T-helper 17 cell (primary cell): Measurements from ENCODE around the gene STIL. TPM values are rescaled to one million over a fixed set of nuclear protein-coding genes. Genes with fewer than 3 reads are reported as not detected.
"Not testable (repeated sequence)": the region's sequence is repeated elsewhere in the genome, so short reads cannot be mapped to it uniquely, and the experiment has no call there.

Experiments
- ATAC-seq: fragments of 150-1000 bp; cut with Tn5 transposase; 2 replicates; pipeline ENCODE4 v1.10.0; 2021; ENCODE audit warnings: mild to moderate bottlenecking, moderate library complexity
- DNase-seq, 3 donors: peaks; one replicate each; pipeline versions ENCODE4 v3.0.0 to v3.0.0-alpha.2; 2020 to 2021
- H3K9me3 ChIP-seq: one replicate; pipeline ENCODE4 v1.7.0; 2013; ENCODE audit warnings: low read length, mild to moderate bottlenecking; ENCODE audit not compliant: control insufficient read depth, poor library complexity, severe bottlenecking
- H3K27ac Mint-ChIP-seq: one replicate; pipeline ENCODE4 v1.8.0; 2022; ENCODE audit warnings: mild to moderate bottlenecking, moderate library complexity, mixed read lengths
- H3K27me3 Mint-ChIP-seq: one replicate; pipeline ENCODE4 v1.8.0; 2022; ENCODE audit warnings: mixed read lengths
- H3K36me3 Mint-ChIP-seq: one replicate; pipeline ENCODE4 v1.8.0; 2022; ENCODE audit warnings: low read depth, mixed read lengths
- H3K4me1 Mint-ChIP-seq: one replicate; pipeline ENCODE4 v1.8.0; 2022; ENCODE audit warnings: mild to moderate bottlenecking, mixed read lengths
- H3K4me3 Mint-ChIP-seq: one replicate; pipeline ENCODE4 v1.8.0; 2022; ENCODE audit warnings: mild to moderate bottlenecking, moderate library complexity, mixed read lengths
- total RNA-seq, 4 donors: library from RNA in 2 of 4; stranded (reverse) in 2 of 4; gene quantifications; one replicate each; pipeline ENCODE4 v1.2.3 and lab custom pipeline; 2022 to 2026

Gene STIL
- total RNA-seq, 2 donors from 2014 or later = 1.2 to 2.6 TPM

DNA sequence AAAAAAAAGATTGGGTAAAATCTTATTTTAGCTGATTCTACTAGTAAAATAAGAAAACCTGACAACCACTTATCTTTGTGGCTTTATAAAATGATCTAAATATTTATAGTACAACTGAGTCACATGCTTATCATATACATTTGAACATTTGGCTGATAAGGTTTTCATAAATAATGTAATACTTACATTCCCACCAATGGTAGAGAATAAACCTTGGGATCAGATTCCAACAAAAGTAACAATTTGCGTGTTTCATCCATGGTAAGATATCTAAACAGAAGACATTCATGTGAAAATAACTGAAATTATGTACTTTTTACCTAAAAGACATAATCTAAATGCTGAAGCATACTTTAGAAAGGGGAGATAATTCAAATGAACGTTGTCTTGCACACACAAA is 18.4 kb downstream of the STIL start:
- no peak overlapping the region for H3K4me3 Mint-ChIP-seq
- H3K4me1 Mint-ChIP-seq = no peaks in the 10 kb centered on the region
- no peak for ATAC-seq
- H3K9me3 ChIP-seq = no peaks in the 10 kb centered on the region
- no peak for DNase-seq
- H3K36me3 Mint-ChIP-seq = peaks cover under 1% of the 10 kb centered on the region
- no peak overlapping the region for H3K27ac Mint-ChIP-seq
- no peaks in the 10 kb centered on the region for H3K27me3 Mint-ChIP-seq

DNA sequence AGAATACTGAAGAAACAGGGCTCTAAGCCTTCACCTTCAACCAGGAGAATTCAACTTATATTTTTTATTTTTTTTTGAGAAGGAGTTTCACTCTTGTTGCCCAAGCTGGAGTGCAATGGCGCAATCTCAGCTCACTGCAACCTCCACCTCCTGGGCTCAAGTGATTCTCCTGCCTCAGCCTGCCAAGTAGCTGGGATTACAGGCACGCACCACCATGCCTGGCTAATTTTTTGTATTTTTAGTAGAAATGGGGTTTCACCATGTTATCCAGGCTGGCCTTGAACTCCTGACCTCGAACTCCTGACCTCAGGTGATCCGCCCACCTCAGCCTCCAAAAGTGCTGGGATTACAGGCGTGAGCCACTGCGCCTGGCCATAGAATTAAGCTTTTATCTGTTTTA is 19.1 kb downstream of the STIL start:
- not testable (repeated sequence) for H3K9me3 ChIP-seq, H3K4me3 Mint-ChIP-seq, ATAC-seq, H3K27me3 Mint-ChIP-seq, H3K27ac Mint-ChIP-seq, H3K36me3 Mint-ChIP-seq, H3K4me1 Mint-ChIP-seq, DNase-seq

DNA sequence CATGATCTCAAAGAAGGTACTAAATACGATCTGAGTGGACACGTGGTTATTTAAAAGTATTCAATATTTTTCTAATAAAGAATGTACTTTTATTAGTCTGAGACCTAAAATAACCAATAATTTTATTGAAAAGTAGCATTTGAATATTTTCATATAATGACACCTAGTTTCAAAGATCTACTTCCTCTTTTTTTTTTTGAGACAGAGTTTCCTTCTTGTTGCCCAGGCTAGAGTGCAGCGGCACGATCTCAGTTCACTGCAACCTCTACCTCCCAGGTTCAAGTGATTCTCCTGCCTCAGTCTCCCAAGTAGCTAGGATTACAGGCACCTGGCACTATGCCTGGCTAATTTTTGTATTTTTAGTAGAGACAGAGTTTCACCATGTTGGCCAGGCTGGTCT is 25.8 kb downstream of the STIL start:
- ATAC-seq, H3K36me3 Mint-ChIP-seq, H3K4me1 Mint-ChIP-seq, H3K27ac Mint-ChIP-seq, H3K4me3 Mint-ChIP-seq, H3K9me3 ChIP-seq, DNase-seq, H3K27me3 Mint-ChIP-seq: not testable (repeated sequence)

DNA sequence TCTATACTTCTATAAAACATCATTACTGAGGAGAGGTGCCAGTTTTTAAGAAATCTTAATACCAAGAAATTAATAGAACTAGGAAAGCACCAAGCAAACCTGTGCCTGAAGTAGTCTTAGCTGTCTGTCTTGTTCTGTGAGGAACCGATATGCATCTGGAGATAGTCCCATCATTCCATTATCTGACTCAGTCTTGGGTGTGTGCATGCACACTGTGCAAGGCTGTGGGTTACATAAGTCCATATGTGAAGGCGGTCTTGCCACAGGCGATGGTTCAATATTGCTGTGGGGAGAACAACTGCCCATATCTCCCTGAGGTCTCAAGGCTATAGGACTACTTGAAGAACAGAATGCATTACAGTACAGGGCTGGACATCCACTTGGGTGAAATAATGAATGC is 33.8 kb downstream of the STIL start:
- Mint-ChIP-seq H3K4me1 (no peaks in the 10 kb centered on the region), H3K27ac (no peak overlapping the region), H3K36me3 (no peaks in the 10 kb centered on the region), H3K27me3 (no peaks in the 10 kb centered on the region), H3K4me3 (no peak overlapping the region)
- no peaks in the 10 kb centered on the region for H3K9me3 ChIP-seq
- DNase-seq = no peak
- no peak for ATAC-seq

DNA sequence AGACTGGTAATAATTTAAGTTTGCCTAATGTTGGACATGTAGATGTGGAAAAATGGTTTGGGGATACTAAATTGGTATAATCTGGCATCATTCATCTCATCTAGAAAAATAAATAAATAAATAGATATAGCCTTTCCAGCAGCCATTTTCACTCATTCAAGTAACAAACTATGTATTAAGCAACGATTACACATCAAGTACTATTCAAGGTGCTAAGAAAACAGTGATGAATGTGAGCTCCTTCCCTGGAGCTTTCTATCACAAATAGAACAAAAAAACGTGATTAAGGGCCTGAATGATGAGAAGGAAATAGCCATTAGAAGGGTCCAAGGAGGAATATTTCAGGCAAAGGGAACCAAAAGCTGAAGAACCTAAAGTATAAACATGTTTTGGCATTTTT is 37.1 kb downstream of the STIL start:
- ATAC-seq = no peak

DNA sequence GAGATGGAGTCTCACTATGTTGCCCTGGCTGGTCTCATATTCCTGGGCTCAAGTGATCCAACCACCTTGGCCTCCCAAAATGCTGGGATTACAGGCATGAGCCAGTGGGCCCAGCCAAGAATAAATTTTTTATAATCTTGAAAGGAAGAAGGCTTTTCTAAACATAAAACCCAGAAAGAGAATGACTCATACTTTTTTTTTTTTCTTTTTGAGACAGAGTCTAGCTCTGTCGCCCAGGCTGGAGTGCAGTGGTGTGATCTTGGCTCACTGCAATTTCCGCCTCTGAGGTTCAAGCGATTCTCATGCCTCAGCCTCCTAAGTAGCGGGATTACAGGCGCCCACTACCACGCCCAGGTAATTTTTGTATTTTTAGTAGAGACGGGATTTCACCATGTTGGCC is 38.1 kb downstream of the STIL start:
- not testable (repeated sequence) for H3K9me3 ChIP-seq, H3K27ac Mint-ChIP-seq, ATAC-seq, H3K4me3 Mint-ChIP-seq, H3K27me3 Mint-ChIP-seq, H3K36me3 Mint-ChIP-seq, H3K4me1 Mint-ChIP-seq, DNase-seq

More for the DNA sequence above, 37.1 kb downstream of the STIL start:
- DNase-seq = no peak
- Mint-ChIP-seq H3K36me3 (no peaks in the 10 kb centered on the region), H3K4me1 (peaks cover 3% of the 10 kb centered on the region), H3K4me3 (no peak overlapping the region), H3K27ac (no peak overlapping the region), H3K27me3 (no peaks in the 10 kb centered on the region)
- no peaks in the 10 kb centered on the region for H3K9me3 ChIP-seq

DNA sequence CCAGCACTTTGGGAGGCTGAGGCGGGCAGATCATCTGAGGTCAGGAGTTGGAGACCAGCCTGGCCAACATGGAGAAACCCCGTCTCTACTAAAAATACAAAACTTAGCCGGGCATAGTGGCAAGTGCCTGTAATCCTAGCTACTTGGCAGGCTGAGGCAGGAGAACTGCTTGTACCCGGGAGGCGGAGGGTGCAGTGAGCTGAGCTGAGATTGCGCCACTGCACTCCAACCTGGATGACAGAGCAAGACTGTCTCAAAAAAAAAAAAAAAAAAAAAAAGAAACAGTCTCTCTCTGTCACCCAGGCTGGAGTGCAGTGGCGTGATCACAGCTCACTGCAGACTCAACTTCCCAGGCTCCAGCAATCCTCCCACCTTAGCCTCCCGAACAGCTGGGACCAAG is 48.4 kb downstream of the STIL start:
- H3K4me1 Mint-ChIP-seq, H3K9me3 ChIP-seq, ATAC-seq, H3K36me3 Mint-ChIP-seq, DNase-seq, H3K4me3 Mint-ChIP-seq, H3K27ac Mint-ChIP-seq, H3K27me3 Mint-ChIP-seq: not testable (repeated sequence)

DNA sequence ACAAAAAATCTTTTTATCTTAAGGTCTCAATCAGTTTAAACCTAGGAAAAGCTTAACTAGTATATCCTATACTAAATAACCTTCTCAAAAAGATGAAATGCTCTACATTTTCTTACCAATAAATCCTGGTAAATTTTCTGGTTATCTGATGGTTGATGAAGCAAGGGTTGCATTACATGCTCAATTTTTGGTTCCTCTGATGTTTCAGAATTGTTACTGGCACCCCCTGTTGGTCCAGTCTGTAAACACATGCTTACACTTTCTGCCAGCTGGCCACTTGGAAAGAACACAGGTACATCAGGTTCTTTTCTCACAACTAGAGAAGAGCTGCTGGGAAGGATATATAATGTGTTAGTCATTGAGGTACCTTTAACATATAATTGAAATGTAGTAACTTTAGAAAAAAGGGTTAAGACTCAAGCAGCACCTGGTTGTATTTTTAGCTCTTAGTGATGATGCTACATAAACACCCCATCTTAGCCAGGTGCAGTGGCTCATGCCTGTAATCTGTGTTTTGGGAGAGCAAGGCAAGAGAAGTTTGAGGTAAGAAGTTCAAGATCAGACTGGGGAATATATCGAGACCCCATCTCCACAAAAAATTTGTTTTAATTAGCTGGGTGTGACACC is 51.0 kb downstream of the STIL start:
- Mint-ChIP-seq H3K27ac (no peak overlapping the region), H3K4me1 (peaks cover 3% of the 10 kb centered on the region), H3K4me3 (no peak overlapping the region), H3K27me3 (no peaks in the 10 kb centered on the region), H3K36me3 (peaks cover 5% of the 10 kb centered on the region)
- peak; percentile 64 for ATAC-seq
- H3K9me3 ChIP-seq = no peaks in the 10 kb centered on the region
- DNase-seq = peak in 1 of 3 donors; percentile 11

DNA sequence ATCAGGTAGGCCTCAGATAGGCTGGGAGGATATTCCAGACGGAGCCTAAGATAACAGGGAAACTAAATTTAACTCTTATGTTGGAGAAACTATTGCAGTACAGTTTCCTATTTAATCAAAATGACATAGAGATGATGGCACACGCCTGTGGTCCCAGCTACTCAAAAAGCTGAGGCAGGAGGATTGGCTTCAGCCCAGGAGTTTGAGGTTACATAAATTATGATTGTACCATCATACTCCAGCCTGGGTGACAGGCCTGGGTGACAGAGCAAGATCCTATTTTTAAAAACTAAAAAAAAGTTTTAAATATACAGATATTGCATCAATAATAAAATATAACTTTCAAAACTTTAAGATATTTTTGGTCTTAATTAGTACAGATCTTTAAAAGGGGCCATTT is 56.7 kb downstream of the STIL start:
- Mint-ChIP-seq H3K4me1 (no peaks in the 10 kb centered on the region), H3K4me3 (no peak overlapping the region), H3K36me3 (no peaks in the 10 kb centered on the region), H3K27ac (no peak overlapping the region), H3K27me3 (no peaks in the 10 kb centered on the region)
- H3K9me3 ChIP-seq = no peaks in the 10 kb centered on the region
- no peak for DNase-seq
- ATAC-seq = no peak

DNA sequence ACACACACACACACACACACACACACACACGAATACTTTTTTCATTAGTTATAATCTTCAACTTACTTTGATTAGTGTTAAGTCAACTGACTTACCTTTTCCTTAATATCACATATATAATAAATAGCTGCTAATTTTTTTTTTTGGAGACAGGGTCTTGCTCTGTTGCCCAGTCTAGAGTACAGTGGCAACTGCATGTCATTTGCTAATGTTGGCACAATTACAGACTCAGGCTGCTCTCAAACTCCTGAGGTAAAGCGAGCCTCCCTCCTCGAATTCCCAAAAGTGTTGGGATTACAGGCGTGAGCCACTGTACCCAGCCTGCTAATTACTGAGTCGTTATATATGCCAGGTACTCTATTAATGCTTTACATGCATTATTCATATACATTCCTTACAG is 61.2 kb downstream of the STIL start:
- ATAC-seq = no peak
- no peaks in the 10 kb centered on the region for H3K4me1 Mint-ChIP-seq
- H3K4me3 Mint-ChIP-seq = no peak overlapping the region
- no peaks in the 10 kb centered on the region for H3K27me3 Mint-ChIP-seq
- DNase-seq = no peak
- H3K27ac Mint-ChIP-seq = no peak overlapping the region
- H3K9me3 ChIP-seq = no peaks in the 10 kb centered on the region
- peaks cover 2% of the 10 kb centered on the region for H3K36me3 Mint-ChIP-seq

DNA sequence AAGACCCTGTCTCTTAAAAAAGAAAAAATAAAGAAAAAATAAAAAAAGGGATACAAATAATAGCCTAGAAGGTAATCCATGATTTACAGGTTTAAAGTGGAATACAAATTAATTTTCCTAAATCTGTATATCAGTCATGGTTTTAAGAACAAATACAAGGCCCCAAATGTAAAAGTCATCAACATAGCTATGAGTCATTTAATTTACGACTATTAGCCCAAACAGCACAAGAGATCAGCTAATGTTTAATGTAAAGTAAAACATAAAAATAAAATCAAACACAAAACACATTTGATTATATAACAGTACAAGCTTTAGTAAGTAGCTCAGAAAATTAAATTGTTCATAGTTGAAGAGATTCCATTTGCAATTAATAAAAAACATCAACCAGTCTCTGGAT is 61.6 kb downstream of the STIL start:
- Mint-ChIP-seq H3K4me1 (no peaks in the 10 kb centered on the region), H3K36me3 (peaks cover 2% of the 10 kb centered on the region), H3K4me3 (no peak overlapping the region), H3K27ac (no peak overlapping the region), H3K27me3 (no peaks in the 10 kb centered on the region)
- DNase-seq = no peak
- no peaks in the 10 kb centered on the region for H3K9me3 ChIP-seq
- no peak for ATAC-seq

DNA sequence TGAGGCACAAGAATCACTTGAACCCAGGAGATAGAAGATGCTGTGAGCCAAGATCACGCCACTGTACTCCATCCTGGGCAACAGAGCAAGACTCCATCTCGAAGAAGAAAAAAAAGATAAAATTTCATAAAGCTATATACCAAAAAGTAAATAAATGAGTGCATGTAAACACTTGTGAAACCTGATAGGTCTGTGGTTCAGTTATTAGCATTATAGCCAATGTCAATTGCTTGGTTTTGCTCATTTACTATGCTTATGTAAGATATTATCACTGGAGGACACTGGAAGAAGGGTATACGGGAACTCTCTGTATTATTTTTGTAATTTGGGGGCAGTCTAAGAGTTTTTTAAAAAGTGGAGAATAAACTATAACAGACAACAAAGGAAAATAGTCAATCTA is 64.2 kb downstream of the STIL start:
- peaks cover 4% of the 10 kb centered on the region for H3K36me3 Mint-ChIP-seq
- no peak overlapping the region for H3K27ac Mint-ChIP-seq
- DNase-seq (no peak), ATAC-seq (no peak)
- H3K27me3 Mint-ChIP-seq = peaks cover 7% of the 10 kb centered on the region
- peaks cover under 1% of the 10 kb centered on the region for H3K4me1 Mint-ChIP-seq
- no peak overlapping the region for H3K4me3 Mint-ChIP-seq
- no peaks in the 10 kb centered on the region for H3K9me3 ChIP-seq

DNA sequence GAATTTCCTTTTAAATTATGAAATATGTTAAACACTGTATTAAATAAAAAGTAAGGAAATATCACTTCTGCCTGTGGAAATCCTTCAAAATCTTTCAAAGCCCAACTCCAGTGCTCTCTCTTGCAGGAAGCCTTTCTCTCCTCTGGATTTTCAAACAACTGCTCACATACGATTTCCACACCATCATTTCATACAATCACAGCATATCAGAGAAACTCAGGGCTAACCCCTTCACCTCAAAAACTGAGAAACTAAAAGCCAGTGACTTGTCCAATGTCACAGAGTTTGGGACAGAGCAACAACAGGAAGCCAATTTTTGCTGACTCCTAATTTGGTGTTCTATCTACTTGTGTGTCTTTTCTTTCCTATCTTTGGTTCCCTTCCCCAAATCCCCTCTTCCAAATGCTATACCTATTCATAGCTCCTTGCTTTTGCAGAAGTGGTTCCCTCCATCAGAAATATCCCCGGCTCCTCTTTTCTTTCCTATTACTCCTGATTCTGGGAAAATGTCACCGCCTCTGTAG is 69.5 kb downstream of the STIL start:
- ATAC-seq = no peak
- no peaks in the 10 kb centered on the region for H3K9me3 ChIP-seq
- DNase-seq = no peak
- H3K27me3 Mint-ChIP-seq = peaks cover 46% of the 10 kb centered on the region
- peaks cover 6% of the 10 kb centered on the region for H3K36me3 Mint-ChIP-seq
- H3K4me1 Mint-ChIP-seq = peaks cover 6% of the 10 kb centered on the region
- no peak overlapping the region for H3K27ac Mint-ChIP-seq
- no peak overlapping the region for H3K4me3 Mint-ChIP-seq

DNA sequence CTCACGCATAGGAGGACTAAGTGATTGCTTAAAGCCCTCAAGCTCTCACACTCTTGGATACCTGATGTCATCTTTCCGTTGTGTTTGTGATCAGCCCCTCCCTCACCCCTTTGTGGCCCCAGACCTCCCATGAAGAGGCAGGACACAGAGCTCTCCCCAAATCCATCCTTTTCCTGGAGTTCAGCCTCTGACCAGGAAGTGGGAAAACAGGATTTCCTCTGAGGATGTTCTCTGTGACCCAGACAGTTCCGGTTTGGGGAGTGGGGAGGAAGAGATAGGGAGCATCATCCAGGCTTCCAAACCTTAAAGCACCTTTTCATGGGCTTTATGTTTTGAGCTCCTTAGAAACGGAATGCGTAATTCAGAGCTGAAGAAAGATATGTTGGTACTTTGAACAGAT is 70.0 kb downstream of the STIL start:
- Mint-ChIP-seq H3K4me3 (no peak overlapping the region), H3K27me3 (peaks cover 51% of the 10 kb centered on the region), H3K27ac (no peak overlapping the region), H3K4me1 (peaks cover 11% of the 10 kb centered on the region), H3K36me3 (peaks cover 6% of the 10 kb centered on the region)
- DNase-seq (no peak), ATAC-seq (no peak)
- no peaks in the 10 kb centered on the region for H3K9me3 ChIP-seq
